SK-N-SH (cell line): Measurements from ENCODE around the gene THEM4. TPM values are rescaled to one million over a fixed set of nuclear protein-coding genes. Genes with fewer than 3 reads are reported as not detected.

Experiments
- CTCF ChIA-PET: fragments of 300-600, 350-600 bp; formaldehyde crosslinking; extraction: SDS; loops from one replicate; lab custom pipeline; 2021; lab: Yijun Ruan, JAX
- POLR2A ChIA-PET: fragments of 350-600 bp; sonication (Branson Sonifier 250); formaldehyde crosslinking; extraction: SDS; loops from one replicate; lab custom pipeline; 2020; ENCODE audit warnings: antibody characterized with exemption, inconsistent platforms; lab: Yijun Ruan, JAX
- DNase-seq: peaks from one replicate; pipeline ENCODE4 v3.0.0; 2012
- H2AFZ ChIP-seq: fragments of 200-600 bp; sonication (generic); 2 replicates; pipeline ENCODE4 v1.8.1; 2016; ENCODE audit warnings: antibody characterized with exemption, mild to moderate bottlenecking, low read depth
- H3F3A ChIP-seq: fragments of 200-600 bp; sonication (generic); replicated peaks from 2 replicates; pipeline ENCODE3; 2016; ENCODE audit warnings: antibody characterized with exemption, mild to moderate bottlenecking; ENCODE audit not compliant: insufficient read depth
- H3K27ac ChIP-seq, 2 experiments: fragments of 200-500 bp in 1 of 2; fragments of 200-600 bp in 1 of 2; sonication (Bioruptor generic) in 1 of 2; sonication (generic), shearing (Covaris generic) in 1 of 2; 2 replicates each; pipeline versions ENCODE4 v1.5.1 to v1.6.1; 2014 to 2016; ENCODE audit warnings: low read depth in 2 of 2, inconsistent platforms in 1 of 2, low read length in 1 of 2, mild to moderate bottlenecking in 1 of 2, mixed read lengths in 1 of 2
- H3K27me3 ChIP-seq: fragments of 200-600 bp; sonication (generic), shearing (Covaris generic); 2 replicates; pipeline ENCODE4 v1.6.1; 2016; ENCODE audit warnings: mixed run types; ENCODE audit not compliant: insufficient read depth
- H3K36me3 ChIP-seq, 2 experiments: fragments of 200-500 bp in 1 of 2; fragments of 200-600 bp in 1 of 2; sonication (Bioruptor generic) in 1 of 2; sonication (generic) in 1 of 2; replicated peaks in 1 of 2; 2 replicates each; pipeline versions ENCODE3 to v1.5.1; 2014 to 2016; ENCODE audit warnings: low read length in 1 of 2, mild to moderate bottlenecking in 1 of 2; ENCODE audit not compliant: insufficient read depth in 2 of 2, control insufficient read depth in 1 of 2
- H3K4me1 ChIP-seq, 2 experiments: fragments of 200-500 bp in 1 of 2; fragments of 200-600 bp in 1 of 2; sonication (Bioruptor generic) in 1 of 2; sonication (generic), shearing (Covaris generic) in 1 of 2; 2 replicates each; pipeline versions ENCODE4 v1.5.1 to v1.6.1; 2014 to 2016; ENCODE audit warnings: low read depth in 1 of 2, low read length in 1 of 2, mixed run types in 1 of 2; ENCODE audit not compliant: insufficient read depth in 2 of 2, control insufficient read depth in 1 of 2
- H3K4me2 ChIP-seq: fragments of 200-600 bp; sonication (generic), shearing (Covaris generic); 2 replicates; pipeline ENCODE4 v1.6.1; 2017; ENCODE audit warnings: mixed run types
- H3K4me3 ChIP-seq, 2 experiments: fragments of 200-500 bp in 1 of 2; fragments of 200-600 bp in 1 of 2; sonication (Bioruptor generic) in 1 of 2; sonication (generic), shearing (Covaris generic) in 1 of 2; 2 replicates each; pipeline versions ENCODE4 v1.5.1 to v1.8.1; 2014 to 2016; ENCODE audit warnings: low read depth in 2 of 2, inconsistent platforms in 1 of 2, low read length in 1 of 2, mild to moderate bottlenecking in 1 of 2, mixed read lengths in 1 of 2, moderate library complexity in 1 of 2
- H3K79me2 ChIP-seq: fragments of 200-600 bp; sonication (generic); 2 replicates; pipeline ENCODE4 v1.8.1; 2017; ENCODE audit warnings: mild to moderate bottlenecking; ENCODE audit not compliant: insufficient read depth
- H3K9ac ChIP-seq: fragments of 200-600 bp; sonication (generic); 2 replicates; pipeline ENCODE4 v1.6.1; 2017; ENCODE audit warnings: mixed run types
- H3K9me2 ChIP-seq: fragments of 200-600 bp; sonication (generic); 2 replicates; pipeline ENCODE4 v1.6.1; 2017; ENCODE audit warnings: mixed run types
- H3K9me3 ChIP-seq: fragments of 200-600 bp; sonication (generic); 2 replicates; pipeline ENCODE4 v1.6.1; 2017; ENCODE audit warnings: mixed run types, mild to moderate bottlenecking, moderate library complexity
- H4K20me1 ChIP-seq: fragments of 200-600 bp; sonication (generic); 2 replicates; pipeline ENCODE4 v1.6.1; 2017; ENCODE audit warnings: mild to moderate bottlenecking, mixed run types; ENCODE audit not compliant: insufficient read depth
- EP300 ChIP-seq, 2 experiments: IDR thresholded peaks; 2 replicates each; pipeline versions ENCODE4 v1.4.0 to v1.6.1; 2012; ENCODE audit warnings: borderline replicate concordance in 1 of 2, low read depth in 1 of 2, low read length in 1 of 2
- FOSL2 ChIP-seq: IDR thresholded peaks from 2 replicates; pipeline ENCODE4 v1.4.0; 2012; ENCODE audit warnings: low read depth, mild to moderate bottlenecking, moderate library complexity, borderline replicate concordance
- FOXM1 ChIP-seq: IDR thresholded peaks from 2 replicates; pipeline ENCODE4 v1.4.0; 2012; ENCODE audit warnings: low read depth, mild to moderate bottlenecking
- GABPA ChIP-seq: IDR thresholded peaks from 2 replicates; pipeline ENCODE4 v1.4.0; 2012; ENCODE audit warnings: low read depth, mild to moderate bottlenecking
- GATA2 ChIP-seq: sonication (generic); formaldehyde crosslinking; IDR thresholded peaks from 2 replicates; pipeline ENCODE4 v1.5.0; 2020; ENCODE audit warnings: mild to moderate bottlenecking, missing genetic modification reagents
- IRF3 ChIP-seq: fragments of 150-350 bp; IDR thresholded peaks from 2 replicates; pipeline ENCODE4 v1.6.1; 2016; ENCODE audit warnings: mild to moderate bottlenecking, low read depth, low read length
- JUND ChIP-seq: IDR thresholded peaks from 2 replicates; pipeline ENCODE4 v1.4.0; 2012
- MXI1 ChIP-seq: IDR thresholded peaks from 2 replicates; pipeline ENCODE4 v1.6.1; 2012; ENCODE audit warnings: mild to moderate bottlenecking, low read depth, low read length, improper control_type of control experiment
- NFIC ChIP-seq: IDR thresholded peaks from 2 replicates; pipeline ENCODE4 v1.4.0; 2012; ENCODE audit warnings: borderline replicate concordance
- NRF1 ChIP-seq: IDR thresholded peaks from 2 replicates; pipeline ENCODE4 v1.6.1; 2012; ENCODE audit warnings: low read depth, mild to moderate bottlenecking, low read length
- PBX3 ChIP-seq: IDR thresholded peaks from 2 replicates; pipeline ENCODE4; 2012
- POLR2AphosphoS5 ChIP-seq: IDR thresholded peaks from 2 replicates; pipeline ENCODE4 v1.6.1; 2012; ENCODE audit warnings: low read depth, low read length
- RAD21 ChIP-seq: IDR thresholded peaks from 2 replicates; pipeline ENCODE4 v1.6.1; 2012; ENCODE audit warnings: mild to moderate bottlenecking, low read length
- RXRA ChIP-seq: IDR thresholded peaks from 2 replicates; pipeline ENCODE4 v1.4.0; 2012; ENCODE audit warnings: low read depth, mild to moderate bottlenecking, borderline replicate concordance
- SIN3A ChIP-seq: IDR thresholded peaks from 2 replicates; pipeline ENCODE4 v1.6.1; 2012; ENCODE audit warnings: low read depth, mild to moderate bottlenecking, low read length, moderate library complexity, borderline replicate concordance
- TCF12 ChIP-seq: IDR thresholded peaks from 2 replicates; pipeline ENCODE4 v1.4.0; 2012
- TEAD4 ChIP-seq: IDR thresholded peaks from 2 replicates; pipeline ENCODE4 v1.4.0; 2012; ENCODE audit warnings: mild to moderate bottlenecking, borderline replicate concordance; ENCODE audit not compliant: insufficient read depth
- USF1 ChIP-seq: IDR thresholded peaks from 2 replicates; pipeline ENCODE4 v1.4.0; 2012; ENCODE audit warnings: low read depth, borderline replicate concordance
- USF2 ChIP-seq: fragments of 150-350 bp; IDR thresholded peaks from 2 replicates; pipeline ENCODE4 v1.6.1; 2017; ENCODE audit warnings: antibody characterized with exemption, low read length, low read depth, borderline replicate concordance
- ZBTB33 ChIP-seq: IDR thresholded peaks from 2 replicates; pipeline ENCODE4 v1.4.0; 2012; ENCODE audit warnings: low read depth, borderline replicate concordance
- WGBS: methylation state at CpG from one replicate; pipeline ENCODE4 v1.1.6; 2017; ENCODE audit warnings: low lambda C conversion rate; 5-methylcytosine and 5-hydroxymethylcytosine counted together
- polyA plus RNA-seq, 3 experiments: library from polyadenylated mRNA; depleted of rRNA; stranded (reverse); fragments of >200 nt; gene quantifications; 2 replicates each; pipeline ENCODE4 v1.2.3, GENCODE V29; 2012

THEM4 gene
- polyA plus RNA-seq, 1 of the 3 experiments (the other 2 are of a cell fraction): 10.1 TPM

- TF ChIP-seq USF1 (peak; percentile 63; the same call in 1 of the 2 replicates), EP300 (IDR thresholded peaks at IDR 0.05; ENCODE audit: borderline replicate concordance in 1 of 2, low read depth in 1 of 2, low read length in 1 of 2) (peak in 1 of 2 experiments; percentile 23; a peak in 1 of 4 replicates), NFIC (no peak), RXRA (no peak), RAD21 (no peak), TEAD4 (no peak), GABPA (peak; percentile 83), PBX3 (no peak), NRF1 (peak; percentile 48), ZBTB33 (no peak), JUND (no peak)
Measured at GRCh38 chr1:151909167-151910149, at the start of gene THEM4 (continued).

GRCh38 chr1:151958959-151959358 lies 49.6 kb upstream of the THEM4 start:
- peaks cover 65% of the 10 kb centered on the region; the same call in 1 of the 2 replicates for H3K27me3 ChIP-seq
- no peaks in the 10 kb centered on the region for H3K9me2 ChIP-seq
- H2AFZ ChIP-seq: no peak overlapping the region
- H3K4me1 ChIP-seq: no peaks in the 10 kb centered on the region
- H3F3A ChIP-seq: no peaks in the 10 kb centered on the region
- H3K4me3 ChIP-seq: no peak overlapping the region
- no peak for DNase-seq
- no peak overlapping the region for H3K27ac ChIP-seq
- WGBS: 39% methylated on average over 2 of the region's 2 CpGs
- ChIA-PET POLR2A (no interaction called here), CTCF (interaction anchor here (1.0 kb wide), 2 partner anchors 25 to 43 kb away, joined by 3 read pairs; no protein-coding TSS in a partner anchor)
- H3K9me3 ChIP-seq: no peaks in the 10 kb centered on the region
- no peaks in the 10 kb centered on the region for H3K36me3 ChIP-seq
- no peak overlapping the region for H3K4me2 ChIP-seq
- H4K20me1 ChIP-seq: no peaks in the 10 kb centered on the region
- no peaks in the 10 kb centered on the region for H3K79me2 ChIP-seq
- no peak overlapping the region for H3K9ac ChIP-seq
- TF ChIP-seq FOXM1 (no peak), GATA2 (no peak), USF2 (no peak), GABPA (no peak), IRF3 (no peak), MXI1 (no peak), RAD21 (no peak), ZBTB33 (no peak), EP300 (IDR thresholded peaks at IDR 0.05; ENCODE audit: borderline replicate concordance in 1 of 2, low read depth in 1 of 2, low read length in 1 of 2) (no peak), SIN3A (no peak), TCF12 (no peak), POLR2AphosphoS5 (no peak), PBX3 (no peak), FOSL2 (no peak)
